ENCODE measurements around the gene PLAAT2. TPM values are rescaled to one million over a fixed set of nuclear protein-coding genes. Genes with fewer than 3 reads are reported as not detected.
A peak's percentile ranks its signal among the peaks of the same experiment; 100 is the strongest.

PLAAT2 gene
- total and polyA plus RNA-seq, 9 of the 15 experiments (the other 6 are each of a cell fraction or from before 2014, with no cell fraction given) = not detected

- BruUV-seq (replicated peaks) = no TSS peak
- CTCF ChIA-PET (ENCODE audit: low intra/inter-chr PET ratio) = no interaction called here
Measured at GRCh38 chr11:63547061-63547460, 16.1 kb downstream of the PLAAT2 start.

GRCh38 chr11:63543711-63544110, 19.5 kb downstream of the PLAAT2 start:
- H3K4me1 ChIP-seq (replicated peaks in 1 of 2; ENCODE audit: control insufficient read depth in 2 of 2, insufficient read depth in 2 of 2, low read length in 2 of 2) = no peaks in the 10 kb centered on the region; a peak in 1 of 5 replicates
- H3K4me3 ChIP-seq = no peak overlapping the region
- no peak overlapping the region for H3K4me2 ChIP-seq (ENCODE audit: insufficient read depth, low read length)
- intact Hi-C loops (cut with micrococcal nuclease) = no loop called here
- in situ Hi-C loops (cut with MboI) = no loop called here
- no peaks in the 10 kb centered on the region for H3K9me1 ChIP-seq (ENCODE audit: control insufficient read depth, insufficient read depth, low read length)
- H3K79me2 ChIP-seq (ENCODE audit: control insufficient read depth, insufficient read depth, low read length) = no peaks in the 10 kb centered on the region
- no peak overlapping the region for H3K27ac ChIP-seq (ENCODE audit: extremely low read depth, low read depth, low read length)
- no peak for DNase-seq (ENCODE audit: extremely low read depth in 1 of 4, low spot score in 3 of 4)
- H3K27me3 ChIP-seq (ENCODE audit: control insufficient read depth in 2 of 2, insufficient read depth in 2 of 2, low read length in 2 of 2) = peaks cover 0 to 5% of the 10 kb centered on the region in 2 experiments; a peak in 2 of 5 replicates
- H2AFZ ChIP-seq (ENCODE audit: low read depth, low read length) = no peak overlapping the region
- POLR2A ChIA-PET = interaction anchor here (0.6 to 0.8 kb wide), 2 partner anchors 26 to 357 kb away, joined by 3 to 4 read pairs; no protein-coding TSS in a partner anchor
- no peak for ATAC-seq
- FAIRE-seq = no peak
- no TSS peak for BruUV-seq (replicated peaks)
- TF ChIP-seq SIX5 (IDR thresholded peaks at IDR 0.05; ENCODE audit: borderline replicate concordance in 1 of 2, insufficient read depth in 1 of 2, low read depth in 1 of 2, low read length in 2 of 2) (no peak), ZNF140 (CRISPR knock-in tag; IDR thresholded peaks at IDR 0.05) (no peak), CCNT2 (IDR thresholded peaks at IDR 0.05; ENCODE audit: borderline replicate concordance, extremely low read depth, insufficient read length, low read depth, low read length) (no peak), PTBP1 (IDR thresholded peaks at IDR 0.05; ENCODE audit: low read depth, low read length) (no peak), ATF1 (CRISPR knock-in tag; IDR thresholded peaks at IDR 0.05) (no peak), ATF1 (tag; IDR thresholded peaks at IDR 0.05) (no peak), ZNF445 (CRISPR knock-in tag; IDR thresholded peaks at IDR 0.05; ENCODE audit: low read depth) (no peak), ZBTB1 (CRISPR knock-in tag; IDR thresholded peaks at IDR 0.05; ENCODE audit: borderline replicate concordance, low read depth) (no peak), COPS2 (conservative IDR thresholded peaks at IDR 0.05) (no peak), MAFG (tag; conservative IDR thresholded peaks at IDR 0.05) (no peak), ZNF696 (CRISPR knock-in tag; conservative IDR thresholded peaks at IDR 0.05) (no peak), SAFB (IDR thresholded peaks at IDR 0.05; ENCODE audit: borderline replicate concordance, low read depth, low read length) (no peak), GTF2F1 (IDR thresholded peaks at IDR 0.05; ENCODE audit: low read depth, low read length) (no peak), ZNF79 (CRISPR knock-in tag; IDR thresholded peaks at IDR 0.05; ENCODE audit: low read depth) (no peak)
- WGBS (ENCODE audit: insufficient coverage, low coverage, missing lambda C conversion rate) = 17% methylated on average over 2 of the region's 2 CpGs
- no peaks in the 10 kb centered on the region for H3K9me3 ChIP-seq (replicated peaks; ENCODE audit: control insufficient read depth, insufficient read depth, low read depth, low read length)
- no peak overlapping the region for H3K9ac ChIP-seq (ENCODE audit: insufficient read depth in 1 of 2, low read depth in 2 of 2, low read length in 2 of 2)
- no peaks in the 10 kb centered on the region for H3K36me3 ChIP-seq (ENCODE audit: control insufficient read depth, insufficient read depth, low read length)
- no peaks in the 10 kb centered on the region for H4K20me1 ChIP-seq (replicated peaks; ENCODE audit: control insufficient read depth, insufficient read depth, low read length)
- CTCF ChIA-PET (ENCODE audit: low intra/inter-chr PET ratio) = no interaction called here

More at GRCh38 chr11:63547061-63547460, 16.1 kb downstream of the PLAAT2 start:
- H3K4me3 ChIP-seq = no peak overlapping the region
- H3K4me1 ChIP-seq (replicated peaks in 1 of 2; ENCODE audit: control insufficient read depth in 2 of 2, insufficient read depth in 2 of 2, low read length in 2 of 2) = no peaks in the 10 kb centered on the region; a peak in 1 of 5 replicates
- H3K4me2 ChIP-seq (ENCODE audit: insufficient read depth, low read length) = no peak overlapping the region
- ATAC-seq (no peak), FAIRE-seq (no peak), DNase-seq (ENCODE audit: extremely low read depth in 1 of 4, low spot score in 3 of 4) (no peak)
- TF ChIP-seq TOE1 (IDR thresholded peaks at IDR 0.05; ENCODE audit: borderline replicate concordance) (no peak), TOE1 (CRISPR knock-in tag; IDR thresholded peaks at IDR 0.05; ENCODE audit: borderline replicate concordance, low read depth) (no peak), DIDO1 (tag; IDR thresholded peaks at IDR 0.05; ENCODE audit: low read depth) (no peak), RBM25 (IDR thresholded peaks at IDR 0.05; ENCODE audit: low read depth, low read length, severe bottlenecking) (no peak), ZFP36 (IDR thresholded peaks at IDR 0.05; ENCODE audit: low read depth, low read length, partially characterized antibody) (no peak), GTF2A2 (tag; IDR thresholded peaks at IDR 0.05) (no peak), CREM (IDR thresholded peaks at IDR 0.05; ENCODE audit: low read depth) (no peak), PTTG1 (tag; IDR thresholded peaks at IDR 0.05; ENCODE audit: low read depth) (no peak), HDAC8 (tag; IDR thresholded peaks at IDR 0.05) (no peak), GTF2F1 (IDR thresholded peaks at IDR 0.05; ENCODE audit: low read depth, low read length) (no peak), RBM17 (IDR thresholded peaks at IDR 0.05; ENCODE audit: borderline replicate concordance, low read depth, low read length) (no peak), PTRF (tag; IDR thresholded peaks at IDR 0.05) (no peak)
- in situ Hi-C loops (cut with MboI) = no loop called here
- 0% methylated on average over 1 of the region's 1 CpG for WGBS (ENCODE audit: insufficient coverage, low coverage, missing lambda C conversion rate)
- H3K36me3 ChIP-seq (ENCODE audit: control insufficient read depth, insufficient read depth, low read length) = no peaks in the 10 kb centered on the region
- H3K79me2 ChIP-seq (ENCODE audit: control insufficient read depth, insufficient read depth, low read length) = no peaks in the 10 kb centered on the region
- H3K9me3 ChIP-seq (replicated peaks; ENCODE audit: control insufficient read depth, insufficient read depth, low read depth, low read length) = no peaks in the 10 kb centered on the region
- intact Hi-C loops (cut with micrococcal nuclease) = no loop called here
- no peak overlapping the region for H3K27ac ChIP-seq (ENCODE audit: extremely low read depth, low read depth, low read length)
- peaks cover 0 to 5% of the 10 kb centered on the region in 2 experiments; a peak in 2 of 5 replicates for H3K27me3 ChIP-seq (ENCODE audit: control insufficient read depth in 2 of 2, insufficient read depth in 2 of 2, low read length in 2 of 2)
- no peak overlapping the region for H2AFZ ChIP-seq (ENCODE audit: low read depth, low read length)
- no peaks in the 10 kb centered on the region for H4K20me1 ChIP-seq (replicated peaks; ENCODE audit: control insufficient read depth, insufficient read depth, low read length)
- H3K9ac ChIP-seq (ENCODE audit: insufficient read depth in 1 of 2, low read depth in 2 of 2, low read length in 2 of 2) = peak overlapping the region in 1 of 2 experiments; percentile 4; a peak in 1 of 4 replicates
- H3K9me1 ChIP-seq (ENCODE audit: control insufficient read depth, insufficient read depth, low read length) = no peaks in the 10 kb centered on the region
- POLR2A ChIA-PET = interaction anchor here (1.0 to 1.2 kb wide), 2 partner anchors 10 to 16 kb away, joined by 3 to 7 read pairs; partner anchors contain the start of genes PLAAT2 and PLAAT4

Measured in K562 (cell line).